Neural cell (in vitro differentiated cells): Measurements from ENCODE around the gene DBN1. TPM values are rescaled to one million over a fixed set of nuclear protein-coding genes. Genes with fewer than 3 reads are reported as not detected.

Experiments
- H2AFZ ChIP-seq: fragments of 200-600, 300-800 bp; sonication (generic), shearing (Covaris generic); 2 replicates; pipeline ENCODE4 v1.6.0; 2014; ENCODE audit warnings: low read depth, mild to moderate bottlenecking, antibody characterized with exemption, low read length, moderate library complexity
- H3F3A ChIP-seq: fragments of 200-600 bp; shearing (Covaris generic); 2 replicates; pipeline ENCODE4 v1.6.1; 2016; ENCODE audit warnings: mild to moderate bottlenecking, moderate library complexity, mixed read lengths, antibody characterized with exemption, low read length; ENCODE audit not compliant: insufficient read depth, poor library complexity, severe bottlenecking
- H3K27ac ChIP-seq: fragments of 200-600, 300-800 bp; sonication (generic), shearing (Covaris generic); 2 replicates; pipeline ENCODE4 v1.5.1; 2014; ENCODE audit warnings: mild to moderate bottlenecking, low read length, moderate library complexity
- H3K27me3 ChIP-seq: fragments of 300-800, 200-600 bp; sonication (generic), shearing (Covaris generic); 2 replicates; pipeline ENCODE4 v1.6.0; 2014; ENCODE audit warnings: mild to moderate bottlenecking, low read depth, low read length, moderate library complexity; ENCODE audit not compliant: insufficient read depth
- H3K36me3 ChIP-seq: fragments of 300-800, 200-600 bp; sonication (generic), shearing (Covaris generic); 2 replicates; pipeline ENCODE4 v1.5.1; 2014; ENCODE audit warnings: mild to moderate bottlenecking, antibody characterized with exemption, low read length, moderate library complexity; ENCODE audit not compliant: insufficient read depth
- H3K4me2 ChIP-seq: fragments of 300-800, 200-600 bp; sonication (generic), shearing (Covaris generic); 2 replicates; pipeline ENCODE4 v1.6.0; 2014; ENCODE audit warnings: mild to moderate bottlenecking, low read length
- H3K4me3 ChIP-seq: fragments of 300-800, 200-600 bp; sonication (generic), shearing (Covaris generic); 2 replicates; pipeline ENCODE4 v1.5.1; 2014; ENCODE audit warnings: mild to moderate bottlenecking, low read length, moderate library complexity
- H3K79me2 ChIP-seq: fragments of 200-600 bp; shearing (Covaris generic); replicated peaks from 2 replicates; pipeline ENCODE4 v1.6.0; 2014; ENCODE audit warnings: mild to moderate bottlenecking, low read length, moderate library complexity; ENCODE audit not compliant: insufficient read depth
- H3K9ac ChIP-seq: fragments of 300-800, 200-600 bp; sonication (generic), shearing (Covaris generic); 2 replicates; pipeline ENCODE4 v1.6.1; 2016; ENCODE audit warnings: mild to moderate bottlenecking, low read length, mixed read lengths
- H3K9me2 ChIP-seq: fragments of 200-600 bp; shearing (Covaris generic); 2 replicates; pipeline ENCODE4 v1.6.1; 2016; ENCODE audit warnings: mild to moderate bottlenecking, low read length, mixed read lengths; ENCODE audit not compliant: insufficient read depth
- H3K9me3 ChIP-seq: fragments of 200-600, 300-800 bp; sonication (generic), shearing (Covaris generic); 2 replicates; pipeline ENCODE4 v1.6.1; 2016; ENCODE audit warnings: mild to moderate bottlenecking, mixed run types, low read length, moderate library complexity, mixed read lengths
- H4K20me1 ChIP-seq: fragments of 200-600 bp; shearing (Covaris generic); 2 replicates; pipeline ENCODE4 v1.6.1; 2016; ENCODE audit warnings: mild to moderate bottlenecking, mixed run types; ENCODE audit not compliant: insufficient read depth
- EP300 ChIP-seq: fragments of 450-650 bp; conservative IDR thresholded peaks from 2 replicates; pipeline ENCODE4 v1.6.1; 2014; ENCODE audit warnings: antibody characterized with exemption, mild to moderate bottlenecking, moderate library complexity; ENCODE audit not compliant: poor library complexity, severe bottlenecking
- EZH2 ChIP-seq: fragments of 200-600, 300-800 bp; shearing (Covaris generic), sonication (generic); IDR thresholded peaks from 2 replicates; pipeline ENCODE4 v1.6.1; 2014; ENCODE audit warnings: antibody characterized with exemption, low read length, borderline replicate concordance, mild to moderate bottlenecking; ENCODE audit not compliant: insufficient read depth, poor library complexity, severe bottlenecking
- MXI1 ChIP-seq: fragments of 450-650 bp; conservative IDR thresholded peaks from 2 replicates; pipeline ENCODE4 v1.6.1; 2014; ENCODE audit warnings: antibody characterized with exemption, mild to moderate bottlenecking; ENCODE audit not compliant: poor library complexity, severe bottlenecking
- POLR2AphosphoS5 ChIP-seq: IDR thresholded peaks from 2 replicates; pipeline ENCODE4 v1.6.1; 2012
- RAD21 ChIP-seq: fragments of 450-650 bp; conservative IDR thresholded peaks from 2 replicates; pipeline ENCODE4 v1.6.1; 2014; ENCODE audit warnings: antibody characterized with exemption, mild to moderate bottlenecking, moderate library complexity
- SMC3 ChIP-seq: fragments of 450-650 bp; conservative IDR thresholded peaks from 2 replicates; pipeline ENCODE4 v1.6.1; 2014; ENCODE audit warnings: antibody characterized with exemption, mild to moderate bottlenecking, moderate library complexity; ENCODE audit not compliant: poor library complexity
- TAF1 ChIP-seq: IDR thresholded peaks from 2 replicates; pipeline ENCODE4 v1.6.1; 2012; ENCODE audit warnings: low read depth
- polyA plus RNA-seq: library from polyadenylated mRNA; depleted of rRNA; stranded (reverse); fragments of >200 nt; gene quantifications from 2 replicates; pipeline ENCODE4 v1.2.3, GENCODE V29; 2014
- TF ChIP-seq, protein P1 (sequence below): fragments of 450-650 bp; IDR thresholded peaks from 2 replicates; pipeline ENCODE4 v1.5.1; 2014; ENCODE audit warnings: antibody characterized with exemption, mild to moderate bottlenecking, moderate library complexity; ENCODE audit not compliant: poor library complexity, severe bottlenecking
- TF ChIP-seq, protein P2 (sequence below): IDR thresholded peaks from 2 replicates; pipeline ENCODE4 v1.6.1; 2012; ENCODE audit warnings: borderline replicate concordance

DBN1 gene
- polyA plus RNA-seq, 1 donor from 2014 or later: 319 TPM

- no peak overlapping the region for H2AFZ ChIP-seq
- no peak overlapping the region for H3K4me2 ChIP-seq
- H3K9ac ChIP-seq: peak overlapping the region; percentile 67
- H3K4me3 ChIP-seq: no peak overlapping the region
- H3K9me3 ChIP-seq: no peaks in the 10 kb centered on the region
- TF ChIP-seq, protein P1, sequence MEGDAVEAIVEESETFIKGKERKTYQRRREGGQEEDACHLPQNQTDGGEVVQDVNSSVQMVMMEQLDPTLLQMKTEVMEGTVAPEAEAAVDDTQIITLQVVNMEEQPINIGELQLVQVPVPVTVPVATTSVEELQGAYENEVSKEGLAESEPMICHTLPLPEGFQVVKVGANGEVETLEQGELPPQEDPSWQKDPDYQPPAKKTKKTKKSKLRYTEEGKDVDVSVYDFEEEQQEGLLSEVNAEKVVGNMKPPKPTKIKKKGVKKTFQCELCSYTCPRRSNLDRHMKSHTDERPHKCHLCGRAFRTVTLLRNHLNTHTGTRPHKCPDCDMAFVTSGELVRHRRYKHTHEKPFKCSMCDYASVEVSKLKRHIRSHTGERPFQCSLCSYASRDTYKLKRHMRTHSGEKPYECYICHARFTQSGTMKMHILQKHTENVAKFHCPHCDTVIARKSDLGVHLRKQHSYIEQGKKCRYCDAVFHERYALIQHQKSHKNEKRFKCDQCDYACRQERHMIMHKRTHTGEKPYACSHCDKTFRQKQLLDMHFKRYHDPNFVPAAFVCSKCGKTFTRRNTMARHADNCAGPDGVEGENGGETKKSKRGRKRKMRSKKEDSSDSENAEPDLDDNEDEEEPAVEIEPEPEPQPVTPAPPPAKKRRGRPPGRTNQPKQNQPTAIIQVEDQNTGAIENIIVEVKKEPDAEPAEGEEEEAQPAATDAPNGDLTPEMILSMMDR: no peak
- no peak for TF ChIP-seq MXI1
- TF ChIP-seq, protein P2, sequence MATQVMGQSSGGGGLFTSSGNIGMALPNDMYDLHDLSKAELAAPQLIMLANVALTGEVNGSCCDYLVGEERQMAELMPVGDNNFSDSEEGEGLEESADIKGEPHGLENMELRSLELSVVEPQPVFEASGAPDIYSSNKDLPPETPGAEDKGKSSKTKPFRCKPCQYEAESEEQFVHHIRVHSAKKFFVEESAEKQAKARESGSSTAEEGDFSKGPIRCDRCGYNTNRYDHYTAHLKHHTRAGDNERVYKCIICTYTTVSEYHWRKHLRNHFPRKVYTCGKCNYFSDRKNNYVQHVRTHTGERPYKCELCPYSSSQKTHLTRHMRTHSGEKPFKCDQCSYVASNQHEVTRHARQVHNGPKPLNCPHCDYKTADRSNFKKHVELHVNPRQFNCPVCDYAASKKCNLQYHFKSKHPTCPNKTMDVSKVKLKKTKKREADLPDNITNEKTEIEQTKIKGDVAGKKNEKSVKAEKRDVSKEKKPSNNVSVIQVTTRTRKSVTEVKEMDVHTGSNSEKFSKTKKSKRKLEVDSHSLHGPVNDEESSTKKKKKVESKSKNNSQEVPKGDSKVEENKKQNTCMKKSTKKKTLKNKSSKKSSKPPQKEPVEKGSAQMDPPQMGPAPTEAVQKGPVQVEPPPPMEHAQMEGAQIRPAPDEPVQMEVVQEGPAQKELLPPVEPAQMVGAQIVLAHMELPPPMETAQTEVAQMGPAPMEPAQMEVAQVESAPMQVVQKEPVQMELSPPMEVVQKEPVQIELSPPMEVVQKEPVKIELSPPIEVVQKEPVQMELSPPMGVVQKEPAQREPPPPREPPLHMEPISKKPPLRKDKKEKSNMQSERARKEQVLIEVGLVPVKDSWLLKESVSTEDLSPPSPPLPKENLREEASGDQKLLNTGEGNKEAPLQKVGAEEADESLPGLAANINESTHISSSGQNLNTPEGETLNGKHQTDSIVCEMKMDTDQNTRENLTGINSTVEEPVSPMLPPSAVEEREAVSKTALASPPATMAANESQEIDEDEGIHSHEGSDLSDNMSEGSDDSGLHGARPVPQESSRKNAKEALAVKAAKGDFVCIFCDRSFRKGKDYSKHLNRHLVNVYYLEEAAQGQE: no peak
- TF ChIP-seq SMC3: no peak
- TF ChIP-seq EP300: no peak
- TF ChIP-seq EZH2: no peak
- H3K79me2 ChIP-seq: peaks cover 15% of the 10 kb centered on the region
- H3K27ac ChIP-seq: peak overlapping the region; percentile 90
- peaks cover 5% of the 10 kb centered on the region for H3F3A ChIP-seq
- peaks cover 9% of the 10 kb centered on the region for H3K36me3 ChIP-seq
- peaks cover 24% of the 10 kb centered on the region for H4K20me1 ChIP-seq
- H3K27me3 ChIP-seq: no peaks in the 10 kb centered on the region
- H3K9me2 ChIP-seq: no peaks in the 10 kb centered on the region
These were observed 13.4 kb downstream of the DBN1 start for GRCh38 chr5:177459819-177460628.

- peaks cover 24% of the 10 kb centered on the region for H4K20me1 ChIP-seq
- H3K9me3 ChIP-seq: no peaks in the 10 kb centered on the region
- no peaks in the 10 kb centered on the region for H3K27me3 ChIP-seq
- peak overlapping the region; percentile 90 for H3K27ac ChIP-seq
- peak overlapping the region; percentile 72 for H3K4me3 ChIP-seq
- H3K9me2 ChIP-seq: no peaks in the 10 kb centered on the region
- TF ChIP-seq, protein P2: no peak
- no peak for TF ChIP-seq TAF1
- TF ChIP-seq EZH2: no peak
- TF ChIP-seq EP300: no peak
- no peak for TF ChIP-seq POLR2AphosphoS5
- TF ChIP-seq SMC3: no peak
- no peak for TF ChIP-seq MXI1
- no peak for TF ChIP-seq RAD21
- TF ChIP-seq, protein P1: no peak
- no peak overlapping the region for H2AFZ ChIP-seq
- peaks cover 5% of the 10 kb centered on the region for H3F3A ChIP-seq
- H3K36me3 ChIP-seq: peaks cover 9% of the 10 kb centered on the region
- H3K4me2 ChIP-seq: no peak overlapping the region
- H3K79me2 ChIP-seq: peaks cover 14% of the 10 kb centered on the region
- H3K9ac ChIP-seq: peak overlapping the region; percentile 67
These were observed 14.1 kb downstream of the DBN1 start for GRCh38 chr5:177459357-177459756.
